HG03095 (cell line): Measurements from ENCODE around the gene TCERG1L.

ENCODE experiments used
- ATAC-seq: cut with Tn5 transposase; IDR thresholded peaks from one replicate; pipeline ENCODE4 v1.9.1; 2021; ENCODE audit warnings: moderate library complexity; ENCODE audit not compliant: unreplicated experiment

TCERG1L gene

GRCh38 chr10:131053192-131053591 lies 258.3 kb downstream of the TCERG1L start:
- no peak for ATAC-seq

DNA sequence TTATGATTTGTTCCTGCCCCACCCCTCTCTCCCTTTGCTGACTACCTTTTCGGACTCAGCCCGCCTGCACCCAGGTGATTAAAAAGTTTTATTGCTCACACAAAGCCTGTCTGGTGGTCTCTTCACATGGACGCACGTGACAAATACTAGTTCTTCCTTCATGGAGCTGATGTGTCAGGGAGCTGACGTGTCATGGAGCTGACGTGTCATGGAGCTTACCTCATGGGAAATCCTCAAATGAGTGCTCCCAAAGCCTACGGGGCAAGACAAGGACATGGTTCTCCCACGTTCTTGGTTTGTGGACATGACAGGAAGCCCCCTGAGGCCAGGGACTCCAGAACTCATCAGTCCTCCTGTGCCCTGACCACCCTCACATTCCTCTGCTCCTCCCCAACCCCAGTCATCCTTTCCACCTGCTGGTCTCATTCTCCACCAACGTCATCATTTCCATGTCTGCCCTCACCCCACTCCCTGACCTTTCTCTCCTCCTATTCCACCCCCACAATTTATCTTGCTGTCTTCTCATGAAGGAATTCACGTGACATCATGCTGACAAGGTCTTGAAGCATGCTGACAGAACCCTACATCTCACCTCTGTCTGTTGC lies 261.3 kb downstream of the TCERG1L start:
- ATAC-seq, result no peak

- no peak for ATAC-seq
Observed at GRCh38 chr10:131049016-131049415, 262.5 kb downstream of the TCERG1L start.

GRCh38 chr10:131048606-131049005 lies 262.9 kb downstream of the TCERG1L start:
- ATAC-seq, result no peak

- ATAC-seq, result no peak
Observed at GRCh38 chr10:131047501-131047900, 264.0 kb downstream of the TCERG1L start.

DNA sequence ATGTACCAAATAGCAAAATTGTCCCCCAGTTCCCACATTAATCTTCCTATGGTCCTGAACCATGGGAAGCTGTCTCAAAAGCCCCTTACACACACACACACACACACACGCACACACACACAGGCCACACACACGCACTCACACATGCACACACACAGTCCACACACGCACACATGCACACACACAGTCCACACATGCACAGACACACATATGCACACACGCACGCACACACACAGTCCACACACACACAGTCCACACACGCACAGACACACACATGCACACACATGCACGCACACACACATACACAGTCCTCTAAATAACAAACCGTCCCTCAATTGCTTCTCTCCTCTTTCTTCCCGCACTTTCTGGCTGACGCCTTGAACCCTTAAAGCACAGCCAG lies 265.3 kb downstream of the TCERG1L start:
- ATAC-seq, result no peak

DNA sequence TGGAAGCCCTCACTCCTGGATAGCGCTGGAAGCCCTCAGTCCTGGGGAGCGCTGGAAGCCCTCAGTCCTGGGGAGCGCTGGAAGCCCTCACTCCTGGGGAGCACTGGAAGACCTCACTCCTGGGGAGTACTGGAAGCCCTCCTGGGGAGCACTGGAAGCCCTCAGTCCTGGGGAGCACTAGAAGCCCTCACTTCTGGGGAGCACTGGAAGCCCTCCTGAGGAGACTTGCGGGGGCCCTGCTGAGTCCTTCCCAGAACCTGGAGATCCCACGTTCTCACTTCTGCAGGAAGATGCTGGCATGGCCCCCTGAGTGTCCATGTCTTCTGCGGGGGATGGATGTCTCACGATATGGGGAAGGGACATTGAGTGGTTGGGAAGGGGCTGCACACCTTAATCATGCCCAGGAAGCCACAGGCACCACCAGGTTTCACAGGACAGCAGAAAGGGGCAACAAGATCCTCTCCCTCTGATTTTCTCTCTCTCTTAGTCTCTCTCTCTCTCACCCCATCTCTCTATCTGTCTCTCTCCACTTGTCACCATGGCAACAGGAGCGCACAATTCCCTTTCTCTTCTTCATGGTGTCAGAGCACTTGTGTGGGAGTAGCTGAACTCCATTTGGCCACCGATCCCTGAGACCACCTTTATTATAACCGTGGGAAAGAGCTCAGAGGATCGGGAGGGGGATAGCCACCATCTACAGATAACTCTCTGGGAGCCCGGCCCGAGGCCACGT lies 267.0 kb downstream of the TCERG1L start:
- no peak for ATAC-seq

GRCh38 chr10:131043039-131043691 lies 268.4 kb downstream of the TCERG1L start:
- no peak for ATAC-seq
